ENCODE results near the gene TMEM8B.

The TMEM8B gene
- total RNA-seq = 11.3 reads per million, percentile 34 among the genes with 10 or more reads in this experiment

DNA sequence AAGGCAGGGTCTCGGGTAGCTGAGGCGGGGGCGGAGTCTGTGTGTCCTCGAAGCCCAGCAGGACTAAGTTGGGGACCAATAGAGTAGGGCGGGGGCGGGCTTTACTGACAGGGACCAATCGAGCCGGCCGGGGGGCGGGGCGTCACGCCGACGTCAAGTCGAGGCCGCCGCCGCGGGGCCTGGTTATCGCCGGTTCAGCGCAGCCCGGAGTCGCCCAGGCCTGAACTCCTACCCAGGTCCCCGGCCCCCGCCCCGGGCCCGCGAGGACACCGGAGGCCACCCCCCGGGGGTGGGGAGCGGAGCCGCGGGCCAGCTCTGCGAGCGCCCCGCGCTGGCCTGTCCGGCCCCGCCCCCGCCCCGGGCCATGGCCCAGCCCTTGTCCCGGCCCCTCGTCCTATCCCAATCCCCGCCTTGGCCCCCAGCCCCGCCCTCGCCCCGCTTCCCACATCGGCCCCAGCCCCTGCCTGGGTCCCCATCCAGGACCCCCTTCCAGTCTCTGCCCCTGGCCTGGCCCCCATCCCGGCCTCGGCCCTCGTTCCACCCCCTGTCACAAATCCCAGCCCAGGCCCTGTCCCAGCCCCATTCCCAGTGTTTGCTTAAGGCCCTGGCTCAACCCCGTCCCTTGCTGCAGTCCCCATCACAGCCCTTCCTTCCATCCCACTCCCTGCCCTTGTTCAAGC lies at the start of gene TMEM8B:
TMEM8B (plus strand) TSS at position 145 of the 680 bp plus-strand sequence; CDS start at position 365, 220 bp downstream.
- peak; percentile 94 for DNase-seq

- no peak for DNase-seq
Observed at GRCh38 chr9:35781066-35781465, 48.0 kb upstream of the TMEM8B start.

- no peak for DNase-seq
Observed at GRCh38 chr9:35783418-35783817, 45.6 kb upstream of the TMEM8B start.

GRCh38 chr9:35789541-35789940 lies 39.5 kb upstream of the TMEM8B start:
- DNase-seq = no peak

DNA sequence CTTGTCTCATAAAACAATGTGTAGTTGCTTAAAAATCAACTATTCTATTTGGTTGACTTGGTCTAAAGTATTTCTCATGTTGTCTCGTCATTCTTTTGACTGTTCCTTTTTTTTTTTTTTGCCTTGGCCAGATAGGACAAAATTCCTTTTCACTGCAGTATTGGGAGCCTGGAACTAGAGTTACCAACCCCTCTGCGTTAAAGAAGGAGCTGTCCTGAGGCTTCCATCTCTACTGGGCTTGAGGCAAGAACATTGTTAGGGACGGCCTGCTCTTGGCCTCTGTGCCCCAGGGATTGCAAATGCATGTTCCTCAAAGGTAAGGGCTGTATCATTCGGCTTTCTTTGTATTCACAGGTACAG lies 39.0 kb upstream of the TMEM8B start:
- DNase-seq = no peak

- peak; percentile 54 for DNase-seq
Observed at GRCh38 chr9:35790385-35791296, 38.4 kb upstream of the TMEM8B start.

GRCh38 chr9:35791297-35791921 lies 37.6 kb upstream of the TMEM8B start, which contains the start of gene NPR2:
Gene NPR2, plus strand, starts transcription at chr9:35791591. Its CDS starts 818 bp downstream, at chr9:35792409.
- no peak for DNase-seq

- no peak for DNase-seq
Observed at GRCh38 chr9:35792024-35792813, 36.8 kb upstream of the TMEM8B start.

GRCh38 chr9:35792826-35793225 lies 36.2 kb upstream of the TMEM8B start:
- no peak for DNase-seq

DNA sequence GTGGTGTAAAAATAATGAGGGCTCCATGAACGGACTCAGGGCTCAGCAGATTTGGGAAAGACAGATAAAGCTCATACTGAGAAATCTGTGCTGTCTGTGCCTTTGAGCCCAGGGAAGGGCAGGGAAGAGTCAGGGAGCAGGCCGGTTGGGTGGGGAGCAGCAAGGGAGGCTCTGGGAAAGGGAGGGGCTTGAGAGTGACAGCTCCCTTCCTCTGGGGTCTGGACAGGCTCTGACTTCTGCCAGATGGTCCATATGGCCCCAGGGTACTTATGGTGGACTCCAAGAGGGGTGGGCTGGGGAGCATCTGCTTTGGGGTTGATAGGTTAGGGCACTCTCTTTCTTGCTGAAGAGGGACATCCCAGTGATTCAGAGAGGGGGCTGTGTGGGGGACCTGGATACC lies 35.6 kb upstream of the TMEM8B start:
- DNase-seq = no peak

GRCh38 chr9:35795695-35796094 lies 33.3 kb upstream of the TMEM8B start:
- DNase-seq = no peak

GRCh38 chr9:35797311-35798109 lies 31.5 kb upstream of the TMEM8B start:
- no peak for DNase-seq

DNA sequence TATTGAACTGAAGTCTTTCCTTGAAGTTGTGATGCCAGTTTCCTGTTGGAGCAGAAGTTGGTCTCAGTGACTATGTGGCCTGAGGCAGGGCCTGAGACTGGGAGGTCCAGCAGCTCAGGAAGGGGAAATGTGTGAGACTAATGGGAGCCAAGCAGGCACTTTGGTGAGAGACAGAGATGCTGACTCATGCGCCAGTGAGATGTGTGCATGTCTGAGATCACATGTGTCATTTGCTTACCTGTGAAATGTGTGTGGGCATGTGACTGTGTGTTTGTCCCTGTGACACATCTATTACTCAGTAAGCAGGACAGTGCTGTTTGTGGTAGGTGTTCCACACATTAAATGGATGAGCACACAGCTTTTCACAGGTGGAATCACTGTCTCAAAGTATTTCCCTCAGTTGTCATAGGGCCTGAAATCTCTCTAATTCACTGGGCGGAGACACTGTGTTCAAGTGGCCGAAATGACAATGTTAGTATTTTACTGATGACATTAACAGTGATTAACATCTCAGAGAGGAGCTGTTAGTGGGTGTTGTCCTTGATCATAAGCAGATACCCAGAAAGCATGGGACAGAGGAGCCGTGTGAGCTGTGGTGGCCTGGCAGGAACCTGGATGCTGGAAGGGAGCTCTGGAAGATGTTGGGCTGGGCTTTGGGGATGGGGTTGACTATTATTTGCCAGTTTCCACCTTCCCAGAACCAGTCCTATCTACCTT lies 30.2 kb upstream of the TMEM8B start:
- no peak for DNase-seq

DNA sequence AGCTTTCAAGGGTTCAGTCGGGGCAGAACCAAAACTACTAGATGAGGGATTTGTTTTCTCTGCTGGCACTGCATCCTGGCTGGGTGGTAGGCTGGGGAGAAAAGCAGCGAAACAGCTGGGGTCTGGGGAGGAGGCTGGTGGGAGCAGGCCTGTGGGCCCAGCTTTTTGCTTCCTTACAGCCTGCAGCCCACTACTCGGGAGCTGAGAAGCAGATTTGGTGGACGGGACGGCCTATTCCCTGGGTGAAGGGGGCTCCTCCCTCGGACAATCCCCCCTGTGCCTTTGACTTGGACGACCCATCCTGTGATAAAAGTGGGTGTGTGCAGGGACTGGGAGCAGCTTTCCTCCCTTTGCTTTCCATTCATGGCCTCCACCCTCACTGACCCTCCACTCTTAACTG lies 28.5 kb upstream of the TMEM8B start:
- DNase-seq = no peak

DNA sequence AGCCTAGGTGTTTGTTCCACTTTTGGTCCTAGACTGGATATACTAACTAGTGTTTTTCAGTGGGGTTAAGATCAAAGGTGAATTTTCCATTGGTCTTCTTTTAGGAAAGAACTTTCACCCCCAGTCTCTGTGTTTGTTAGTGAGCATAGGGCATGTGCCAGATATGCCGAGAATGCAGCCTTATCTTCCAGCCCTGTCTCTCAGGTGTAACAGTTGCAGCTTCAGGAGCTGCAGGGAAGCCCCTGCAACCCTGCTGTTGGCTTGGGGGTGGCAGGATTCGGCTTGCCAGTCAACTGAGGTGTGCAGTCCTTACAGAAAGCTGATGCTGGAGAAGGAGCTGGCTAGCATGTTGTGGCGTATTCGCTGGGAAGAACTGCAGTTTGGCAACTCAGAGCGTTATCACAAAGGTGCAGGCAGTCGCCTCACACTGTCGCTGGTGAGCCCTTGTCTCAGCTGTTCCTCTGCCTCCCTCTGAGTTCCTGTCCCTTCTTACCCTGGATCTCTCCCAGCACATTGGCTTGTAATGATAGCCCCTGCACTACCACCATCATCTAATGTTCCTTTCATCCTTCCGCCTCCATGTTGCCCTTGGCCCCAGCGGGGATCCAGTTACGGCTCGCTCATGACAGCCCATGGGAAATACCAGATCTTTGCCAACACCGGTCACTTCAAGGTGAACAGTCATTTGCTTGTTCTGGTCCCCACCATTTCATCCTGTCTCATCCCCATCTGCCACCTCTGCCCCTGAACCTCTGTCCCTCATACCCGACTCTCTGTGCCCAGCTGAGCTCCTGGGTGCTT lies 27.5 kb upstream of the TMEM8B start:
- no peak for DNase-seq

GRCh38 chr9:35806101-35806500 lies 22.9 kb upstream of the TMEM8B start:
- no peak for DNase-seq

GRCh38 chr9:35808433-35808832 lies 20.6 kb upstream of the TMEM8B start:
- no peak for DNase-seq

GRCh38 chr9:35810122-35810521 lies 18.9 kb upstream of the TMEM8B start:
- no peak for DNase-seq

- DNase-seq = no peak
Observed at GRCh38 chr9:35811381-35812024, 17.5 kb upstream of the TMEM8B start.

Measured in effector CD4-positive, alpha-beta T cell (primary cell).